Bladder microvascular endothelial cell (primary cell): Measurements from ENCODE around the gene ARHGEF7. TPM values are rescaled to one million over a fixed set of nuclear protein-coding genes. Genes with fewer than 3 reads are reported as not detected.

Experiments
- total RNA-seq: library from RNA; depleted of rRNA; stranded (reverse); fragments of >200 nt; gene quantifications from 2 replicates; pipeline ENCODE4 v1.2.3, GENCODE V29; 2014

Gene ARHGEF7
- total RNA-seq = 170 and 262 TPM in 2 replicates

GRCh38 chr13:111115061-111115964 lies at the start of gene ARHGEF7:
TSS of gene ARHGEF7 (plus strand) at chr13:111115310. CDS start at chr13:111115527, 217 bp downstream.

GRCh38 chr13:111319998-111320911 lies 205.1 kb downstream of the ARHGEF7 start, which contains the start of gene TEX29:
TSS of gene TEX29 (plus strand) at chr13:111320642. CDS start at chr13:111320891, 249 bp downstream.

Other genes starting within 250 kb of the ARHGEF7 start
- 65.4 and 106 TPM in 2 replicates for gene ANKRD10, start 200.2 kb upstream of the ARHGEF7 start, total RNA-seq
- 0.44 TPM in 1 of 2 replicates, not detected in the other for gene TEX29, start 205.3 kb downstream of the ARHGEF7 start, total RNA-seq